ENCODE results near the gene MAS1L.

DNA sequence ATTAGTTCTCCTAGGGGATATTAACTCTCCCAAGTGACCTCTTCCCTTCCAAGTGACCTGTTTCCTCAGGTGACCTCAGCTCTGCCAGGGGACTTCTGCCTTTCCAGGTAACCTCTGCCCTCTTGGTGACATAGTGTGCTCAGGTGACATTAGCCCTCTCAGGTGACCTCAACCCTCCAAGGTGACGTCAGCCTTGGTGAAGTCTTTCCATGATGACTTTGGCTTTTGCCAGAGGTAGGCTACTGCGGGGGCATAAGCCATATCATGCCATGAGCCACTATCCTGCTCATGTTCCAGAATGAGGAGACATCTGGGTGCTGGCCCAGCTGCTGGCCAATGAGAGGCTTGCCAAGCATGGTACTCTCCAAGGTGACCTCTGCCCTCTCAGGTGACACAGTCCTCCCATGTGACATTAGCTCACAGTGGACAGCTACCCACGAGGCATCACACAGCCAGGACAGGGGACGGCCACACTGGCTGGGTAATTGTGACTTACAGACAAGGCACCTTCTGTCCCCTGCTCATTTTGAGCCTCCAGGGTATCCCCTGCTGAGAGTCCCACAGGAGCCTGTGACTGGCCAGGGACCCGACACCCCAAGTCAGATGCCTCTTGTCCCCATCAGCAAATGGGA lies 40.7 kb upstream of the MAS1L start:
- TF ChIP-seq GATA2 (IDR thresholded peaks at IDR 0.05; ENCODE audit: low read depth, low read length): no peak
- no peak for TF ChIP-seq GATA3 (IDR thresholded peaks at IDR 0.05; ENCODE audit: low read depth, low read length)
